HCT116 (cell line): ENCODE measurements around the gene AKAP12.

Experiments
- EZH2 ChIP-seq: fragments of 200-600 bp; sonication (generic); IDR thresholded peaks from 2 replicates; pipeline ENCODE4 v1.6.1; 2017; ENCODE audit warnings: antibody characterized with exemption, mixed run types
- EZH2phosphoT487 ChIP-seq: fragments of 200-600 bp; IDR thresholded peaks from 2 replicates; pipeline ENCODE4 v1.6.1; 2018; ENCODE audit warnings: antibody characterized with exemption, borderline replicate concordance
- TF ChIP-seq, protein P1 (sequence below), 3 experiments: fragments of 200-600 bp in 1 of 3; sonication (generic) in 1 of 3; IDR thresholded peaks in 2 of 3; conservative IDR thresholded peaks in 1 of 3; 2 replicates each; pipeline ENCODE4 v1.5.1; 2012 to 2017; ENCODE audit warnings: low read depth in 2 of 3, low read length in 2 of 3, antibody characterized with exemption in 1 of 3, borderline replicate concordance in 1 of 3, control low read depth in 1 of 3, mild to moderate bottlenecking in 1 of 3, mixed read lengths in 1 of 3, mixed run types in 1 of 3, moderate library complexity in 1 of 3; ENCODE audit not compliant: insufficient read depth in 1 of 3

- TF ChIP-seq, protein P1, sequence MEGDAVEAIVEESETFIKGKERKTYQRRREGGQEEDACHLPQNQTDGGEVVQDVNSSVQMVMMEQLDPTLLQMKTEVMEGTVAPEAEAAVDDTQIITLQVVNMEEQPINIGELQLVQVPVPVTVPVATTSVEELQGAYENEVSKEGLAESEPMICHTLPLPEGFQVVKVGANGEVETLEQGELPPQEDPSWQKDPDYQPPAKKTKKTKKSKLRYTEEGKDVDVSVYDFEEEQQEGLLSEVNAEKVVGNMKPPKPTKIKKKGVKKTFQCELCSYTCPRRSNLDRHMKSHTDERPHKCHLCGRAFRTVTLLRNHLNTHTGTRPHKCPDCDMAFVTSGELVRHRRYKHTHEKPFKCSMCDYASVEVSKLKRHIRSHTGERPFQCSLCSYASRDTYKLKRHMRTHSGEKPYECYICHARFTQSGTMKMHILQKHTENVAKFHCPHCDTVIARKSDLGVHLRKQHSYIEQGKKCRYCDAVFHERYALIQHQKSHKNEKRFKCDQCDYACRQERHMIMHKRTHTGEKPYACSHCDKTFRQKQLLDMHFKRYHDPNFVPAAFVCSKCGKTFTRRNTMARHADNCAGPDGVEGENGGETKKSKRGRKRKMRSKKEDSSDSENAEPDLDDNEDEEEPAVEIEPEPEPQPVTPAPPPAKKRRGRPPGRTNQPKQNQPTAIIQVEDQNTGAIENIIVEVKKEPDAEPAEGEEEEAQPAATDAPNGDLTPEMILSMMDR (IDR thresholded peaks at IDR 0.05 in 2 of 3, conservative IDR thresholded peaks at IDR 0.05 in 1 of 3; ENCODE audit: borderline replicate concordance in 1 of 3, insufficient read depth in 1 of 3, low read depth in 2 of 3, low read length in 2 of 3), result no peak
- TF ChIP-seq EZH2phosphoT487 (no peak), EZH2 (no peak)
Observed at GRCh38 chr6:151338651-151339200, 99.0 kb downstream of the AKAP12 start.
